Measurements from ENCODE around the gene HAGHL. TPM values are rescaled to one million over a fixed set of nuclear protein-coding genes. Genes with fewer than 3 reads are reported as not detected.

HAGHL gene
- total and polyA plus RNA-seq, 3 donors from 2014 or later, result 7.2 to 13.7 (median 9.9) TPM

DNA sequence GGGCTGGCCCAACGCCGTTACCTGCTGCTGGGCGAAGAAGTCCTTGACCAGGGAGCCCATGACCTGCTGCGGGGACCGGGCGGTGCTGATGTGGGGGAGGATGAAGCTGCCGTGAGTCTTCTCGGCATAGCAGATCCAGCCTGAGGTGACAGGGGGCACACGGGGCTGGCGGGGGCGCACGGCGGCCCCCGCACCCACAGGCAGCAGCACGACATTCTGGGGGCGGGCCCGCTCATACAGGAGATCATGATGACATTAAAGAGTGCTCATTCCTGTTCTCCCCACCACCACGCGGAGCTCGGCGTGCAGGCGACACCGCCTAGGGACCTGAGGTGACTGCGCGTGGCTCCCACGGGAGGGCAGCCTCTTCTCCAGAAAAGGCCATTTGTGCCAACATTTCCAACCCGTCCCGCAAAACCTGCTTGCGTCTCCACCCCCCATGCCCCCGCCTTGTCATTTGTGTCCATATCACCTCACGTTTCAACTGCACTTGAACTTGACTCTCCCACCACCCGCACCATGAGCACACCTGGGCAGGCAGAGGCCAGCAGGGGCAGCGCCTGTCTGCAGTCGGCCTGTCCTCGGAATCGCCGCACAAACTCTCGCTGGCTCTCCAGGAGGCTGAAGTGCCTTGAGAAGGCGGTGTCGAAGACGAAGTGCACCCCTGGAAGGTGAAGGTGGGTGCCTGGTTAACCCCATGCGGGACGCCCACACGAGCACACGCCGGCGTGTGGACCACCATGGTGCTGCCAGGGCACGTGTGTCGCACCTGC lies 7.5 kb downstream of the HAGHL start:
- H3K27me3 ChIP-seq, result no peaks in the 10 kb centered on the region
- intact Hi-C loops (cut with DNase I; ENCODE audit: low total_unique reads), result no loop called here
- no peak for TF ChIP-seq POLR2A (IDR thresholded peaks at IDR 0.05)
- TF ChIP-seq, protein P1, sequence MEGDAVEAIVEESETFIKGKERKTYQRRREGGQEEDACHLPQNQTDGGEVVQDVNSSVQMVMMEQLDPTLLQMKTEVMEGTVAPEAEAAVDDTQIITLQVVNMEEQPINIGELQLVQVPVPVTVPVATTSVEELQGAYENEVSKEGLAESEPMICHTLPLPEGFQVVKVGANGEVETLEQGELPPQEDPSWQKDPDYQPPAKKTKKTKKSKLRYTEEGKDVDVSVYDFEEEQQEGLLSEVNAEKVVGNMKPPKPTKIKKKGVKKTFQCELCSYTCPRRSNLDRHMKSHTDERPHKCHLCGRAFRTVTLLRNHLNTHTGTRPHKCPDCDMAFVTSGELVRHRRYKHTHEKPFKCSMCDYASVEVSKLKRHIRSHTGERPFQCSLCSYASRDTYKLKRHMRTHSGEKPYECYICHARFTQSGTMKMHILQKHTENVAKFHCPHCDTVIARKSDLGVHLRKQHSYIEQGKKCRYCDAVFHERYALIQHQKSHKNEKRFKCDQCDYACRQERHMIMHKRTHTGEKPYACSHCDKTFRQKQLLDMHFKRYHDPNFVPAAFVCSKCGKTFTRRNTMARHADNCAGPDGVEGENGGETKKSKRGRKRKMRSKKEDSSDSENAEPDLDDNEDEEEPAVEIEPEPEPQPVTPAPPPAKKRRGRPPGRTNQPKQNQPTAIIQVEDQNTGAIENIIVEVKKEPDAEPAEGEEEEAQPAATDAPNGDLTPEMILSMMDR (IDR thresholded peaks at IDR 0.05), result no peak
- H3K36me3 ChIP-seq (ENCODE audit: low read depth, missing control alignments), result no peaks in the 10 kb centered on the region
- no peak overlapping the region for H3K4me3 ChIP-seq
- DNase-seq, result no peak
- no peaks in the 10 kb centered on the region for H3K9me3 ChIP-seq
- H3K4me1 ChIP-seq, result no peaks in the 10 kb centered on the region
- WGBS, 2 donors, result 90 to 95% methylated on average over 25 to 49 of the region's 49 CpGs
- no peak overlapping the region for H3K27ac ChIP-seq

DNA sequence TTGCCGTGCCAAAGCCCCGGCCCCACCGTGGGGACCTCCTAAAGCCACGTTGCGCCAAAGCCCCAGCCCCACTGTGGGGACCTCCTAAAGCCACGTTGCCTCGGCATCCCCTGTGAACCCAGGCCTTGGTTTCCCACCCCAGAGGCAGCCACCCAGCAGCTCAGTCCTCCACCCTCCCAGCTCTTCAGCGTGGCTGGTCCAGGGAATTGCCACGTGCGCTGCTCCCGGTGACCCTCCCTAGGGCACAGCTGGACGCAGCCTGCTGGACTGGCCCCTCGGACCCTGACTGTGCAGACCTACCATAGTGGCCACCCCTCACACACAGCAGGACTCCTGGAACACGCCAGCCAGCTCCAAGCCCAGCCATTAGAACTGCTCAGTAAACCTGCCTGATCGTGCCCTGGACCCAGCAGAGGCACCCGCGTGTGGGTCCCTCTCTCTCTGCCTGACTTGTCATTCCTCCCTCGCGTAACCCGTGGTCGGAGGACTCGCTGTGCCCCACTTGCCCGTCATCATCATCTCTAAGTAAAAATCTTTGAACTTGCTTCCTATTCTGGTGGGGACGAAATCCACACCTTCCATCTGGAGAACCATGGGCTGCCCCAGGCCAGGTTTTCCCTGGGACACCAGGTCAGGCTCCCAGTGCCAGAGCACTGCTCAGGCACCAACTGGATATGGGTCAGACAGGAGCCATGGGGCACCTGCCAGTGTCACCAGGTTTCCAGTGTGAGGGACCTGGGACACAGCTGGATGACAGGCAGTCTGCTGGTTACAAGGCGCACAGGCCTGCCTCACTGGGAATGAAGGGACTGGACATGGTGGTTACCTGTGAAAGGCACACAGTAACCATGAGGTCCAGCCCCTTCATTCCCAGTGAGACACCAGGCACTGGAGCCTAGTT lies 8.3 kb downstream of the HAGHL start:
- WGBS, 2 donors, result 96% methylated on average over 16 to 23 of the region's 25 CpGs
- intact Hi-C loops (cut with DNase I; ENCODE audit: low total_unique reads), result no loop called here
- Histone ChIP-seq H3K27ac (no peak overlapping the region), H3K9me3 (no peaks in the 10 kb centered on the region), H3K27me3 (no peaks in the 10 kb centered on the region), H3K36me3 (ENCODE audit: low read depth, missing control alignments) (no peaks in the 10 kb centered on the region), H3K4me1 (peaks cover 7% of the 10 kb centered on the region), H3K4me3 (no peak overlapping the region)
- no peak for DNase-seq
- TF ChIP-seq, protein P1 (IDR thresholded peaks at IDR 0.05), result no peak
- TF ChIP-seq POLR2A (IDR thresholded peaks at IDR 0.05), result no peak

DNA sequence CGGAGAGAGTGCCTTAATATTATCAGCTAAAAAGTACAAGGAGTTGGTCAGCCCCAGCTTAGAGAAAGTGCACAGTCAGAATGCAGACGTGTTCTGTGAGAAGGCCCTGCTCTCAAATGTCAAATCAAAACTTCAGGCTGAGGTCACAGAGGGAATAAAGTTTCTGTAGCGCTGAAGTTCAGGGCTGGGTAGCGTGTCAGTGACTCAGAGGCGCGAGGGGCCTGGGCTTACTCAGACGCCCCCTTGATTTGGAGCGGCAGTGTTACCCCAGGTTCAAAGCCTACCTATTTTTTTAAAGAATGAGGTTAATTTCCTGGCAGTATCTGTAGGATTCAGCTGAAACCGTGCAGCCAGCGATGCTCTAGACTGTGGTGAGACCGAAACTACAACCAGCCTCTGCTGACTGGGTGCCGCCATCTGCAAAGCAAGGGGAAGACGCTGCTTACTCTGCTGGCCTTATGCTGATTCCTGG lies 9.1 kb downstream of the HAGHL start:
- 86 to 89% methylated on average over 13 of the region's 13 CpGs for WGBS, 2 donors
- DNase-seq, result no peak
- no peak for TF ChIP-seq POLR2A (IDR thresholded peaks at IDR 0.05)
- TF ChIP-seq, protein P1 (IDR thresholded peaks at IDR 0.05), result no peak
- H3K36me3 ChIP-seq (ENCODE audit: low read depth, missing control alignments), result no peaks in the 10 kb centered on the region
- H3K27ac ChIP-seq, result no peak overlapping the region
- H3K4me3 ChIP-seq, result no peak overlapping the region
- no peaks in the 10 kb centered on the region for H3K27me3 ChIP-seq
- peaks cover 9% of the 10 kb centered on the region for H3K4me1 ChIP-seq
- intact Hi-C loops (cut with DNase I; ENCODE audit: low total_unique reads), result no loop called here
- H3K9me3 ChIP-seq, result no peaks in the 10 kb centered on the region

GRCh38 chr16:736936-737481 lies 10.1 kb downstream of the HAGHL start:
- H3K27ac ChIP-seq, result no peak overlapping the region
- H3K4me3 ChIP-seq, result no peak overlapping the region
- TF ChIP-seq POLR2A (IDR thresholded peaks at IDR 0.05), result no peak
- TF ChIP-seq, protein P1 (IDR thresholded peaks at IDR 0.05), result no peak
- no peaks in the 10 kb centered on the region for H3K9me3 ChIP-seq
- peaks cover 14% of the 10 kb centered on the region for H3K4me1 ChIP-seq
- no peaks in the 10 kb centered on the region for H3K36me3 ChIP-seq (ENCODE audit: low read depth, missing control alignments)
- DNase-seq, result no peak
- intact Hi-C loops (cut with DNase I; ENCODE audit: low total_unique reads), result no loop called here
- H3K27me3 ChIP-seq, result no peaks in the 10 kb centered on the region
- 96 to 97% methylated on average over 15 to 29 of the region's 29 CpGs for WGBS, 2 donors
